ENCODE data around the gene PHF21A. TPM values are rescaled to one million over a fixed set of nuclear protein-coding genes. Genes with fewer than 3 reads are reported as not detected.

PHF21A gene
- total RNA-seq, 1 donor from 2014 or later: 3.4 TPM

DNA sequence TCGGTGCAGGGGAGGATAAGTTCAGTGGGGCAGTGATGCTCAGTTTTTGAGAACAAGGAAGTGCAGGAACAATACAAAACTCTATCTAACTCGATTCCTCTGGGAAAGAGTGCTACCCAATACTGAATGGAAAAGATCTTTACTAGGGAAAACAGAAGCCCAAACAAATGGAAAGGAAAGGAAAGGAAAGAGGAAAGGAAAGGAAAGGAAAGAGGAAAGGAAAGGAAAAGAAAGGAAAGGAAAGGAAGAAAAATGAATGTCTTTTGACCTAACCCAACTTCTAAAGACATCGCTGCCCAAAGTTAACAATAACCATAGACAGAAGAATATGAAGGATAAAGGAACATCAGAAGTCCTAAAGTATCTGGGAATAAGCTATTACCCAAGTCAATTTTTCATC lies 41.6 kb downstream of the PHF21A start:
- TF ChIP-seq CTCF (IDR thresholded peaks at IDR 0.05; ENCODE audit: insufficient read depth, low read length, severe bottlenecking): no peak
- no peaks in the 10 kb centered on the region for H3K27me3 ChIP-seq (ENCODE audit: control insufficient read depth, insufficient read depth, low read length)
- DNase-seq (ENCODE audit: low read depth) (no peak), FAIRE-seq (no peak)
- H3K4me3 ChIP-seq (ENCODE audit: low read depth, low read length): no peak overlapping the region
- H3K36me3 ChIP-seq (ENCODE audit: control insufficient read depth, insufficient read depth, low read length): no peaks in the 10 kb centered on the region

DNA sequence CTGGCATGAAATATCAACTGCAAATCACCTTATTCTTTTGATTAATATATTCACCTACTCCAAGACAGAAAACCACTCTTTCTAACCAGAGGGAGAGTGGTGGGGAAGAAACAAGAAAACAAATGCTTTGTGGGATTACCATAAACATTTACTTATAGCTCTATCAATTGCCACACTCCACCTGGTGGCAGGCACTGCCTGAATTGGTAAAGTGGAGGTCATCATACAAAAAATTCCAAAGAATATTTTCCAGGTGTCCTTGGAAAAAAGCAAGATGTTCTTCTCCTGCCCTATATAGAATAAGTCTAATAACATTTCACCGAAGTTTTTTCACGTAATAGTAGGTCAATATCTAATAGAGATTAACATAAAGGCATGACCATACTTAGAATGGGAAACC lies 45.3 kb downstream of the PHF21A start:
- Histone ChIP-seq H3K27me3 (ENCODE audit: control insufficient read depth, insufficient read depth, low read length) (no peaks in the 10 kb centered on the region), H3K4me3 (ENCODE audit: low read depth, low read length) (no peak overlapping the region), H3K36me3 (ENCODE audit: control insufficient read depth, insufficient read depth, low read length) (no peaks in the 10 kb centered on the region)
- no peak for FAIRE-seq
- no peak for DNase-seq (ENCODE audit: low read depth)
- TF ChIP-seq CTCF (IDR thresholded peaks at IDR 0.05; ENCODE audit: insufficient read depth, low read length, severe bottlenecking): peak; percentile 43

GRCh38 chr11:46075168-46075567 lies 46.1 kb downstream of the PHF21A start:
- Histone ChIP-seq H3K36me3 (ENCODE audit: control insufficient read depth, insufficient read depth, low read length) (no peaks in the 10 kb centered on the region), H3K27me3 (ENCODE audit: control insufficient read depth, insufficient read depth, low read length) (no peaks in the 10 kb centered on the region), H3K4me3 (ENCODE audit: low read depth, low read length) (no peak overlapping the region)
- TF ChIP-seq CTCF (IDR thresholded peaks at IDR 0.05; ENCODE audit: insufficient read depth, low read length, severe bottlenecking): no peak
- DNase-seq (ENCODE audit: low read depth) (peak; percentile 92), FAIRE-seq (no peak)

DNA sequence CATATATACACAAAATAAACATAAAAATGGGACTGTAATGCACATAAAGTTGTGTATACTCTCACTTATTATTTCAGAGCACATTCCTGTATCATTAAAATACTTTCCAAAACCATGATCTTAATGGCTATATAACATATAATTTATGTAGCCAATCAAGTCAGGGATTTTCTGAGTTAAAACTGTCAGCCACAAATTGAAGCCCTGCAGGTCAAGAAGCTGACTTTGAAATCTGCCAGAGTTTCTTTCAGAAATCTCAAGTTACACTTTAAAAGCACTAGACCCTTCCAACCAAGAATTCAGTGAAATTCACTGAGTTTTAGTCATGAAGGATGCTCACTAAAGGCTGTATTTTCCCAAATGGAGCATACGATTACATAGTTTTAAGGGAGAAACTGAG lies 47.6 kb downstream of the PHF21A start:
- FAIRE-seq (no peak), DNase-seq (ENCODE audit: low read depth) (no peak)
- Histone ChIP-seq H3K27me3 (ENCODE audit: control insufficient read depth, insufficient read depth, low read length) (no peaks in the 10 kb centered on the region), H3K36me3 (ENCODE audit: control insufficient read depth, insufficient read depth, low read length) (no peaks in the 10 kb centered on the region), H3K4me3 (ENCODE audit: low read depth, low read length) (no peak overlapping the region)
- TF ChIP-seq CTCF (IDR thresholded peaks at IDR 0.05; ENCODE audit: insufficient read depth, low read length, severe bottlenecking): no peak

GRCh38 chr11:46072172-46072964 lies 48.9 kb downstream of the PHF21A start:
- no peaks in the 10 kb centered on the region for H3K36me3 ChIP-seq (ENCODE audit: control insufficient read depth, insufficient read depth, low read length)
- FAIRE-seq (no peak), DNase-seq (ENCODE audit: low read depth) (no peak)
- TF ChIP-seq CTCF (IDR thresholded peaks at IDR 0.05; ENCODE audit: insufficient read depth, low read length, severe bottlenecking): no peak
- no peaks in the 10 kb centered on the region for H3K27me3 ChIP-seq (ENCODE audit: control insufficient read depth, insufficient read depth, low read length)
- H3K4me3 ChIP-seq (ENCODE audit: low read depth, low read length): no peak overlapping the region

DNA sequence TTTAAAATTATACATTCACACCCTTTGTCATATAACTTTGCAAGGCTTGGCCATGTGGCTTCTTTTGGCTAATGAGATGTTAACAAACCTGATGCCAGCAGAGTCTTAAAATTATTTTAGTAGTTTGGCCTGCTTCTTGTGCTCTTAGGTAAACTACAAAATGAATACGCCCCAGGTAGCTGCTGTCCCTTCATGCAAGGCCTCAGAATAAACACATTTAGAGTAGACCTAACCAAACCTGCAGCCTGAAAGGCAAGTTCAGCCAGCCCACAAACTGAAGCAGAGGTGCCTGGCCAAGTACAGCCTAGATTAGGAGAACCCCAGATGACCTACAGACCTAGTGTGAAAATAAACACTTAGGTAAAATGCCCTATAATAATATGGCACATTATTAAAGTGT lies 50.2 kb downstream of the PHF21A start:
- no peak for FAIRE-seq
- H3K4me3 ChIP-seq (ENCODE audit: low read depth, low read length): no peak overlapping the region
- no peaks in the 10 kb centered on the region for H3K36me3 ChIP-seq (ENCODE audit: control insufficient read depth, insufficient read depth, low read length)

More for the DNA sequence above, 50.2 kb downstream of the PHF21A start:
- H3K27me3 ChIP-seq (ENCODE audit: control insufficient read depth, insufficient read depth, low read length): no peaks in the 10 kb centered on the region
- TF ChIP-seq CTCF (IDR thresholded peaks at IDR 0.05; ENCODE audit: insufficient read depth, low read length, severe bottlenecking): no peak
- no peak for DNase-seq (ENCODE audit: low read depth)

All from bronchial epithelial cell (primary cell).